LNCaP clone FGC (cell line): ENCODE results near the gene OSGEP.

Experiments used
- DNase-seq: peaks from one replicate; pipeline ENCODE4 v3.0.0-alpha.2; 2011; ENCODE audit warnings: low read depth
- H3K4me3 ChIP-seq: 2 replicates; pipeline ENCODE4 v1.5.1; 2011; ENCODE audit warnings: mild to moderate bottlenecking, low read depth, low read length, control low read depth
- CTCF ChIP-seq: IDR thresholded peaks from 2 replicates; pipeline ENCODE4 v1.5.1; 2012; ENCODE audit warnings: mild to moderate bottlenecking; ENCODE audit not compliant: control insufficient read depth, insufficient read depth; ENCODE audit errors: extremely low read depth

The OSGEP gene

DNA sequence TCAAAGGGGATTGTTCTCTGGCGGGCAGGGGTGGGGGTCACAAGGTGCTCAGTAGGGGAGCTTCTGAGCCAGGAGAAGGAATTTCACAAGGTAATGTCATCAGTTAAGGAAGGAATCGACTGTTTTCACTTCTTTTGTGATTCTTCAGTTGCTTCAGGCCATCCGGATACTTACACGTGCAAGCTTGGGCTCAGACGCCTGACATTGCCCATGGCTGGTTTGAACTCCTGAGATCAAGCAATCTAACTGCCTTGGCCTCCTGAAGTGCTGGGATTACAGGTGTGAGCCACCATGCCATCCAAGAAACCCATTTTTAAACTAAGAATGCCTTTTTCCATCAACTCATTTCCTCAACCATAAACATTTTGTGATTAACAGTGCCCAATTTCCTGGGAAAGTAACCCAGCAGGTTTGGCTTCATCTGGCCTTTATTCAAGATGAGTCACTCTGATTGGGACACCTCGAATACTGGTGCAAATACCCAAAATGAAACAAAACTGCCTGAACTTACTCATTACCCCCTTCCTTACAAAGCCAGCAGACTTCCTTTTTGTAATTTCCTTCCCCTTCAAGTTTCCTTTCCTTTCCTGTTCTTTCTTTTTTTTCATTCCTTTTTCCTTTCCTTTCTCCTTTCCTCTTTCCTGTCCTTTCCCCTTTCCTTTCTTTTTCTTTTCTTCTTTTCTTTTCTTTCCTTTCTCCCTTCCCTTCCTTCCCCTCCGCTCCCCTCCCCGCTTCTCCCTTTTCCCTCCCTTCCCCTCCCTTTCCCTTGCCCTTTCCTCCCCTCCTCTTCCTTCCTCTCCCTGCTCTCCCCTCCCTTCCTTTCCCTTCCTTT, 40.5 kb upstream of the OSGEP start:
- TF ChIP-seq CTCF, result no peak
- no peak overlapping the region for H3K4me3 ChIP-seq
- DNase-seq, result no peak

- no peak for TF ChIP-seq CTCF
- DNase-seq, result no peak
- H3K4me3 ChIP-seq, result no peak overlapping the region
Measured at GRCh38 chr14:20493634-20494033, 39.0 kb upstream of the OSGEP start.

GRCh38 chr14:20492486-20492885, 37.9 kb upstream of the OSGEP start:
- TF ChIP-seq CTCF, result no peak
- no peak for DNase-seq
- H3K4me3 ChIP-seq, result no peak overlapping the region

DNA sequence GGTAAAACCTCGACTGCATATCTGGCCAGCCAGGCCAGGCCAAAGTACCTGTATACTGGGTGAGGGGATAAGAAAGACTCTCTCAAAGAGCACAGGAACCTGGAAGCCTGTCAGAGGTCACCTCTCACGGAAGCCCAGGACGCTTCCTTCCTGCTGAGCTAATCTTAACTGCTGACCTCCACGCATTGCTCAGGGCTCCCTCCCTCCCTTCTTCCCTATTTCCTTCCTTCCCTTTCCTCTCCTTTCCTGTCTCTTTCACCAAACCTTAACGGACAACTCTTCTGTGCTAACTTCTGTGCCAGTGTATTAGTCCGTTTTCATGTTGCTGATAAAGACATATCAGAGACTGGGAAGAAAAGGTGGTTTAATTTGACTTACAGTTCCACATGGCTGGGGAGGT, 36.0 kb upstream of the OSGEP start:
- TF ChIP-seq CTCF, result no peak

GRCh38 chr14:20489093-20489994, 34.7 kb upstream of the OSGEP start:
- TF ChIP-seq CTCF, result no peak
- DNase-seq, result no peak
- H3K4me3 ChIP-seq, result no peak overlapping the region

More for the DNA sequence above, 36.0 kb upstream of the OSGEP start:
- no peak overlapping the region for H3K4me3 ChIP-seq
- DNase-seq, result no peak

GRCh38 chr14:20487396-20487725, 32.7 kb upstream of the OSGEP start:
- no peak for DNase-seq
- H3K4me3 ChIP-seq, result no peak overlapping the region
- peak; percentile 17; the same call in 1 of the 2 replicates for TF ChIP-seq CTCF
